Skeletal muscle satellite cell (primary cell): ENCODE results near the gene USO1. TPM values are rescaled to one million over a fixed set of nuclear protein-coding genes. Genes with fewer than 3 reads are reported as not detected.
"Not testable (repeated sequence)": the region's sequence is repeated elsewhere in the genome, so short reads cannot be mapped to it uniquely, and the experiment has no call there.

Experiments
- H3K27me3 ChIP-seq: 2 replicates; pipeline ENCODE4 v1.7.0; 2013; ENCODE audit warnings: low read length; ENCODE audit not compliant: control insufficient read depth, insufficient read depth
- H3K36me3 ChIP-seq: 2 replicates; pipeline ENCODE4 v1.7.0; 2013; ENCODE audit warnings: mild to moderate bottlenecking, control low read depth, low read length; ENCODE audit not compliant: insufficient read depth
- H3K4me1 ChIP-seq: 2 replicates; pipeline ENCODE4 v1.7.0; 2013; ENCODE audit warnings: low read length; ENCODE audit not compliant: control insufficient read depth, insufficient read depth
- H3K4me2 ChIP-seq: 2 replicates; pipeline ENCODE4 v1.7.0; 2013; ENCODE audit warnings: mild to moderate bottlenecking, low read length
- H3K4me3 ChIP-seq: 2 replicates; pipeline ENCODE4 v1.7.0; 2013; ENCODE audit warnings: low read length
- H3K9ac ChIP-seq: 2 replicates; pipeline ENCODE4 v1.7.0; 2013; ENCODE audit warnings: mild to moderate bottlenecking, low read depth, low read length, moderate library complexity
- H3K9me3 ChIP-seq: replicated peaks from 2 replicates; pipeline ENCODE4 v1.7.0; 2013; ENCODE audit warnings: mild to moderate bottlenecking, control low read depth, low read length
- total RNA-seq: library from RNA; depleted of rRNA; stranded (reverse); fragments of >200 nt; gene quantifications from 2 replicates; pipeline ENCODE4 v1.2.3, GENCODE V29; 2012; rRNA removed

Gene USO1
- total RNA-seq = 92.2 and 109 TPM in 2 replicates

- Histone ChIP-seq H3K27me3 (no peaks in the 10 kb centered on the region), H3K4me3 (peak within 1 kb of the TSS; percentile 92), H3K4me2 (peak within 1 kb of the TSS; percentile 93), H3K9ac (peak within 1 kb of the TSS; percentile 97), H3K4me1 (peaks cover 26% of the 10 kb centered on the region), H3K36me3 (no peaks in the 10 kb centered on the region), H3K9me3 (no peaks in the 10 kb centered on the region)
Measured at GRCh38 chr4:75724066-75724866, at the start of gene USO1. Gene USO1, plus strand, starts transcription at chr4:75724577. Its CDS starts 243 bp downstream, at chr4:75724820.

- no peaks in the 10 kb centered on the region for H3K9me3 ChIP-seq
- no peak overlapping the region for H3K9ac ChIP-seq
- no peaks in the 10 kb centered on the region for H3K27me3 ChIP-seq
- no peaks in the 10 kb centered on the region for H3K36me3 ChIP-seq
- H3K4me1 ChIP-seq = peaks cover 20% of the 10 kb centered on the region
- no peak overlapping the region for H3K4me3 ChIP-seq
- H3K4me2 ChIP-seq = no peak overlapping the region
Measured at GRCh38 chr4:75675004-75675531, 49.3 kb upstream of the USO1 start.

DNA sequence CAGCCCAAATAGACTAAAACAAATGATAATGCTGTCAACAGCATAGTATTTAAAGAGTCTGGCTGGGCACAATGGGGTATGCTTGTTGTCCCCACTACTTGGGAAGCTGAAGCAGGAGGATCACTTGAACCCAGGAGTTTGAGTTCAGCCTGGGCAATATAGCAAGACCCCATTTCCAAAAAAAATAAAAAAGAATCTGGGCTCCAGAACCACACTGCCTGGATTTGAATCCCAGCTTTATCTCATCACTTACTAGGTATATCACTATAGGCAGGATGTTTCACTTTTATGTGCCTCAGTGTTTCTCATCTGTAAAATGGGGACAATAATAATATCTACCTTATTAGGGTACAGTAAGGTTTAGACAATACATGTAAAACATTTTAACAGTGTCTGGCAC is 45.9 kb upstream of the USO1 start:
- Histone ChIP-seq H3K4me3 (no peak overlapping the region), H3K4me2 (no peak overlapping the region), H3K27me3 (no peaks in the 10 kb centered on the region), H3K4me1 (peaks cover 6% of the 10 kb centered on the region), H3K9ac (no peak overlapping the region), H3K9me3 (no peaks in the 10 kb centered on the region), H3K36me3 (no peaks in the 10 kb centered on the region)

DNA sequence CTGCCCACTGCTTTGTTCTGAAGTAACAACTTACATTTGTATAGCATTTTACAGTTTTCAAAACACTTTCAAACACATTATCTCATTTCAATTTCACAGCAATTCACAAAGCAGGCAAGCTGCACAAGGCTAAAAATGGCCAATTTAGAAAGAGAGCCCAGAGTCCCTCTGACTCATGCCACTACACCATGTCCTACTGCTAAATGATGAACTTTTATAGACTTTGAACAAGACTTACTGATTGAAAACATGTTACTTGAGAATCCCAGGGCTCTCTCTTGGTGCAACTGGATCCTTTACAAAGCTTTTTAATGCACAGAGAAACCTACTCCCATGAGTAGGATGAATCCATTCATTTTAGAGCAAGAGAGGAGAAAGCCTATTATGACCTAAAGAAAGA is 45.4 kb upstream of the USO1 start:
- Histone ChIP-seq H3K9ac (no peak overlapping the region), H3K27me3 (no peaks in the 10 kb centered on the region), H3K4me3 (no peak overlapping the region), H3K36me3 (no peaks in the 10 kb centered on the region), H3K4me2 (no peak overlapping the region), H3K4me1 (peaks cover 2% of the 10 kb centered on the region), H3K9me3 (no peaks in the 10 kb centered on the region)

DNA sequence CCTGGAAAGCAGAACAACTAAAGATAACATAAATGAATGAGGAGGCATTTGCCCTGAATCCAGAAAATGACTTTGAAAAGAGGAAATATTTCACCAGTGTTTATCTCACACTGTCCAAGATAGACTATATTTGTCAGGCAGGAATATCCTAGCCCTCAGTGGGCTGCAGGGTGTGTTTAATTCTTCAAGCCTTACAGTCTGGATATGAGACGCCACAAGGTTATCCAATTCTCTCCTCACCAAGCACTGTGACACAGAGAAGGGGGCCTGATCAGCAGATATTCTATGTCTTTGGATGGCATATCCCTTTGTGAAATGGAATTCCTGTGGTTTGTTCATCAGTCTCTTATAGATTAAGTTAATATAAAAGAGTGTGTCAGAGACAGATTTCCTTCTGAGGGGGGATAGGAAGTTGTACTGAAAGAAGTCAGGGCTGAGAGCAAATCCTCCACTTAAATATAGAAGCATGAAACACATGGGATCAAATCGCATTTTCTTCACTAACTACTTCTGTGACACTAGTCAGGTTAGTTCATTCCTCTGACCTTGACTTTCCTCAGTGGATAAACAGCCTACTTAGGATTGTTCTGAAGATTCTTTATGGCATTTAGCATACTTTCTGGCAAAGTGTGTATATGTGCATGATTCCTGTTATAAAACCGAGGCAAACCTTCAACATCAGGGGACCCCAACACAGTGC is 44.4 kb upstream of the USO1 start:
- H3K27me3 ChIP-seq = no peaks in the 10 kb centered on the region
- H3K9me3 ChIP-seq = no peaks in the 10 kb centered on the region
- H3K9ac ChIP-seq = no peak overlapping the region
- H3K36me3 ChIP-seq = no peaks in the 10 kb centered on the region
- no peaks in the 10 kb centered on the region for H3K4me1 ChIP-seq
- no peak overlapping the region for H3K4me2 ChIP-seq
- no peak overlapping the region for H3K4me3 ChIP-seq

DNA sequence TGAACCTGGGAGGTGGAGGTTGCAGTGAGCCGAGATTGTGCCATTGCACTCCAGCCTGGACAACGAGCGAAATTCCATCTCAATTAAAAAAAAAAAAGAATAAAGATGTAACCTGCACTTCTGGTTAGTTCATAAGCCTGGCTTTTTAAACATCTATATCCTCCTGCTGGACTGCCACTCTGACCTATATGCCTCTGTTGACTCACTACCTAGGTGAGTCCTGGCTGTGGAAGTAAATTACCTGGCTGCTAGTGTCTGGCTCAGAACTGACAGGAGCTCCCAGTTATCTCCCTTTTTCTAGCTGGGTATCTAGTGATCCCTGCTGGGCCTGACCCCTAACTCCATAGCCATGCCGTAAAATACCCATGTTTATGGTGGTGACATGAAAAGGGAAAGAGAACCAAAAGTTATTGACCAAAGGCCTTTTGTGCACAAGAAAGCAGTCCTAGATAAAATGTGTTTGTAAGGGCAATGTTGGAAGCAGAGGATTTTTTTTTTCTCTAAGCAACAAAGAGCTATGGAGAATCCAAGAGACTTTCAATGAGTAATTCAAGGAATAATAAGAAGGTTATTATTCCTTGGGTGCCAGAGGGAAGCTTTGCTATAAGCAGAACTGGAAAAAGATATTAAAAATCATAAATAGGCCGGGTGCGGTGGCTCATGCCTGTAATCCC is 40.8 kb upstream of the USO1 start:
- Histone ChIP-seq H3K4me1 (no peaks in the 10 kb centered on the region), H3K9ac (no peak overlapping the region), H3K36me3 (no peaks in the 10 kb centered on the region), H3K9me3 (no peaks in the 10 kb centered on the region), H3K27me3 (no peaks in the 10 kb centered on the region), H3K4me2 (no peak overlapping the region), H3K4me3 (no peak overlapping the region)

GRCh38 chr4:75685546-75686189 is 38.7 kb upstream of the USO1 start:
- H3K9me3 ChIP-seq = no peaks in the 10 kb centered on the region
- H3K36me3 ChIP-seq = no peaks in the 10 kb centered on the region
- no peaks in the 10 kb centered on the region for H3K4me1 ChIP-seq
- no peak overlapping the region for H3K9ac ChIP-seq
- H3K27me3 ChIP-seq = no peaks in the 10 kb centered on the region
- no peak overlapping the region for H3K4me2 ChIP-seq
- H3K4me3 ChIP-seq = no peak overlapping the region

DNA sequence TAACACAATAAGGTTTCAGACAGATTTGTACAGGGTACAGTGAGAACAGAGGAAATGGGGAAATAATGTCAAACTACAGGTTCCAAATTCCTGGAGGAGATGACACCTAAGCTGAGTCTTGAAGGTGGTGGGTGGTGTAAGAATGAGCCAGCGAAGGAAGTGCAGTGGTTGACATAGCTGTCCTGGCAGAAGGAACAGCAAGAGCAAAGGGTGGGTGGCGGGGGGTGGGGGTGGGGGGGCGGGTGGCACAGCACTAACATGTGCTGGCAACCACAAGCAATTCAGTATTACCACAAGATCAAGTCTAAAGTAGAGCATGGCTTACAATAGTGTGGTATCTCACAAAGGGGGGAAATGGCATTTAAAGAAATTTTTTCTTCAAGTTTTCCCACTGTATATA is 38.0 kb upstream of the USO1 start:
- Histone ChIP-seq H3K4me3 (no peak overlapping the region), H3K9ac (no peak overlapping the region), H3K9me3 (no peaks in the 10 kb centered on the region), H3K4me1 (no peaks in the 10 kb centered on the region), H3K36me3 (no peaks in the 10 kb centered on the region), H3K27me3 (no peaks in the 10 kb centered on the region), H3K4me2 (no peak overlapping the region)

GRCh38 chr4:75687125-75687524 is 37.3 kb upstream of the USO1 start:
- H3K4me3 ChIP-seq, H3K4me1 ChIP-seq, H3K9me3 ChIP-seq, H3K27me3 ChIP-seq, H3K36me3 ChIP-seq, H3K9ac ChIP-seq, H3K4me2 ChIP-seq: not testable (repeated sequence)

- H3K4me2 ChIP-seq, H3K27me3 ChIP-seq, H3K4me1 ChIP-seq, H3K36me3 ChIP-seq, H3K4me3 ChIP-seq, H3K9ac ChIP-seq, H3K9me3 ChIP-seq: not testable (repeated sequence)
Measured at GRCh38 chr4:75692066-75692465, 32.3 kb upstream of the USO1 start.

DNA sequence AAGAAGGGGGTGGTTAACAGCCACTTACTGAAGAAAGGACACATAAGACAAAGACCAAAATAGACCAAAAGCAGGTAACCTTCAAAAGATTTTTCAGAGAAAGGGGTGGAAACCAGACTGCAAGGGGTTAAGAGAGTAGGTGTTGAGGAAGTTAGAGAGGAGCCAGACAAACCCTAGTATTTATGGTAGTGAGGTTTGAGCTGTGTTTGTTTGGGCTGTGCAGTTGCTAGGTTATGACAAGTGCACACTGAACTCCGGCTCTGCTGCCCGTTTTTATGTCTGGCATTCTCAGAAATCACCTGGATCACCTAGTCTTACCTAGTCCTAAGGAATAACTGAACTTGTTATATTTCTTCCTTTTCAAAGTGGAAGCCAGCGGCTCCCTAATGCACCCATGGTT is 28.3 kb upstream of the USO1 start:
- Histone ChIP-seq H3K36me3 (no peaks in the 10 kb centered on the region), H3K9me3 (no peaks in the 10 kb centered on the region), H3K4me3 (no peak overlapping the region), H3K9ac (no peak overlapping the region), H3K27me3 (no peaks in the 10 kb centered on the region), H3K4me2 (no peak overlapping the region), H3K4me1 (no peaks in the 10 kb centered on the region)
